ENCODE data around the gene NET1. TPM values are rescaled to one million over a fixed set of nuclear protein-coding genes. Genes with fewer than 3 reads are reported as not detected.

The NET1 gene
- polyA plus RNA-seq, 1 donor from 2014 or later = 3.7 TPM

GRCh38 chr10:5490032-5490431 lies 77.7 kb downstream of the NET1 start:
- Mint-ChIP-seq H3K27ac (no peak overlapping the region), H3K27me3 (peaks cover 24% of the 10 kb centered on the region), H3K36me3 (no peaks in the 10 kb centered on the region), H3K9me3 (peaks cover 0 to 2% (median 1%) of the 10 kb centered on the region in 3 donors), H3K4me3 (no peak overlapping the region), H3K4me1 (peaks cover 0 to 8% (median 6%) of the 10 kb centered on the region in 3 donors)

GRCh38 chr10:5490698-5491464 lies 78.5 kb downstream of the NET1 start:
- H3K27me3 Mint-ChIP-seq = peaks cover 19% of the 10 kb centered on the region
- H3K4me3 Mint-ChIP-seq = peak overlapping the region in 3 of 4 donors; percentile 31 to 87 (median 70)
- no peaks in the 10 kb centered on the region for H3K36me3 Mint-ChIP-seq
- H3K9me3 Mint-ChIP-seq = peaks cover 0 to 2% (median 1%) of the 10 kb centered on the region in 3 donors
- peak overlapping the region in 1 of 3 donors; percentile 80 for H3K27ac Mint-ChIP-seq
- H3K4me1 Mint-ChIP-seq = peaks cover 0 to 8% (median 6%) of the 10 kb centered on the region in 3 donors

GRCh38 chr10:5491477-5491876 lies 79.1 kb downstream of the NET1 start:
- no peaks in the 10 kb centered on the region for H3K36me3 Mint-ChIP-seq
- H3K27ac Mint-ChIP-seq = peak overlapping the region in 1 of 3 donors; percentile 80
- H3K9me3 Mint-ChIP-seq = peaks cover 0 to 2% (median 1%) of the 10 kb centered on the region in 3 donors
- no peak overlapping the region for H3K4me3 Mint-ChIP-seq
- H3K27me3 Mint-ChIP-seq = peaks cover 19% of the 10 kb centered on the region
- peaks cover 0 to 8% (median 6%) of the 10 kb centered on the region in 3 donors for H3K4me1 Mint-ChIP-seq

GRCh38 chr10:5492322-5492855 lies 80.0 kb downstream of the NET1 start:
- no peaks in the 10 kb centered on the region for H3K36me3 Mint-ChIP-seq
- H3K9me3 Mint-ChIP-seq = peaks cover 0 to 2% (median 1%) of the 10 kb centered on the region in 3 donors
- no peak overlapping the region for H3K27ac Mint-ChIP-seq

GRCh38 chr10:5492929-5493576 lies 80.7 kb downstream of the NET1 start:
- Mint-ChIP-seq H3K36me3 (no peaks in the 10 kb centered on the region), H3K27ac (no peak overlapping the region), H3K27me3 (peaks cover 13% of the 10 kb centered on the region), H3K4me3 (no peak overlapping the region), H3K4me1 (peaks cover 0 to 8% (median 6%) of the 10 kb centered on the region in 3 donors), H3K9me3 (peaks cover 0 to 2% (median 1%) of the 10 kb centered on the region in 3 donors)

More at GRCh38 chr10:5492322-5492855, 80.0 kb downstream of the NET1 start:
- Mint-ChIP-seq H3K4me1 (peaks cover 0 to 8% (median 6%) of the 10 kb centered on the region in 3 donors), H3K4me3 (no peak overlapping the region), H3K27me3 (peaks cover 16% of the 10 kb centered on the region)

GRCh38 chr10:5493691-5494090 lies 81.3 kb downstream of the NET1 start:
- H3K4me3 Mint-ChIP-seq = no peak overlapping the region
- no peaks in the 10 kb centered on the region for H3K36me3 Mint-ChIP-seq
- no peak overlapping the region for H3K27ac Mint-ChIP-seq
- peaks cover 11% of the 10 kb centered on the region for H3K27me3 Mint-ChIP-seq
- H3K4me1 Mint-ChIP-seq = peaks cover 0 to 8% (median 6%) of the 10 kb centered on the region in 3 donors
- H3K9me3 Mint-ChIP-seq = peaks cover 0 to 2% (median 1%) of the 10 kb centered on the region in 3 donors

- Mint-ChIP-seq H3K9me3 (peaks cover 0 to 2% (median 1%) of the 10 kb centered on the region in 3 donors), H3K27me3 (peaks cover 9% of the 10 kb centered on the region), H3K36me3 (no peaks in the 10 kb centered on the region), H3K27ac (no peak overlapping the region), H3K4me1 (peaks cover 0 to 8% (median 6%) of the 10 kb centered on the region in 3 donors), H3K4me3 (no peak overlapping the region)
Observed at GRCh38 chr10:5494611-5495010, 82.3 kb downstream of the NET1 start.

GRCh38 chr10:5496261-5497250 lies 84.2 kb downstream of the NET1 start:
- no peak overlapping the region for H3K4me3 Mint-ChIP-seq
- peaks cover 3% of the 10 kb centered on the region for H3K27me3 Mint-ChIP-seq
- H3K9me3 Mint-ChIP-seq = peaks cover 0 to 2% (median 1%) of the 10 kb centered on the region in 3 donors
- no peak overlapping the region for H3K27ac Mint-ChIP-seq
- H3K4me1 Mint-ChIP-seq = no peaks in the 10 kb centered on the region
- H3K36me3 Mint-ChIP-seq = no peaks in the 10 kb centered on the region

- H3K27me3 Mint-ChIP-seq = peaks cover 6% of the 10 kb centered on the region
- no peaks in the 10 kb centered on the region for H3K36me3 Mint-ChIP-seq
- no peaks in the 10 kb centered on the region for H3K4me1 Mint-ChIP-seq
- peaks cover 0 to 1% (median under 1%) of the 10 kb centered on the region in 3 donors for H3K9me3 Mint-ChIP-seq
- H3K4me3 Mint-ChIP-seq = no peak overlapping the region
- no peak overlapping the region for H3K27ac Mint-ChIP-seq
Observed at GRCh38 chr10:5497289-5497688, 84.9 kb downstream of the NET1 start.

GRCh38 chr10:5497948-5498730 lies 85.8 kb downstream of the NET1 start:
- H3K9me3 Mint-ChIP-seq = no peaks in the 10 kb centered on the region
- H3K4me1 Mint-ChIP-seq = no peaks in the 10 kb centered on the region
- no peak overlapping the region for H3K4me3 Mint-ChIP-seq
- H3K36me3 Mint-ChIP-seq = peaks cover 1% of the 10 kb centered on the region
- no peak overlapping the region for H3K27ac Mint-ChIP-seq
- H3K27me3 Mint-ChIP-seq = peaks cover 8% of the 10 kb centered on the region

GRCh38 chr10:5498791-5499492 lies 86.6 kb downstream of the NET1 start:
- Mint-ChIP-seq H3K4me1 (no peaks in the 10 kb centered on the region), H3K36me3 (peaks cover 3% of the 10 kb centered on the region), H3K27ac (no peak overlapping the region), H3K4me3 (no peak overlapping the region), H3K27me3 (peaks cover 6% of the 10 kb centered on the region), H3K9me3 (no peaks in the 10 kb centered on the region)

- Mint-ChIP-seq H3K27ac (peak within 1 kb of the TSS in 1 of 3 donors; percentile 21), H3K36me3 (peaks cover 3% of the 10 kb centered on the region), H3K4me3 (no peak within 1 kb of the TSS), H3K27me3 (peaks cover 6% of the 10 kb centered on the region), H3K9me3 (no peaks in the 10 kb centered on the region), H3K4me1 (no peaks in the 10 kb centered on the region)
Observed at GRCh38 chr10:5499493-5500140, 87.3 kb downstream of the NET1 start, which contains the start of gene CALML5. Gene CALML5 (minus strand): TSS chr10:5499570. CDS start chr10:5499438, 132 bp downstream.
